ENCODE measurements around the gene ZC3H4.

- TF ChIP-seq FIP1L1 (IDR thresholded peaks at IDR 0.05; ENCODE audit: low read depth, low read length, poor library complexity, severe bottlenecking) (no peak), FOXM1 (IDR thresholded peaks at IDR 0.05; ENCODE audit: low read depth) (no peak), FOXM1 (CRISPR knock-in tag; IDR thresholded peaks at IDR 0.05; ENCODE audit: low read depth) (no peak), TCF7L2 (IDR thresholded peaks at IDR 0.05; ENCODE audit: low read depth, low read length) (no peak), STAT5A (IDR thresholded peaks at IDR 0.05; ENCODE audit: borderline replicate concordance, low read length) (no peak), GATA2 (CRISPR knock-in tag; IDR thresholded peaks at IDR 0.05) (no peak), EZH2 (IDR thresholded peaks at IDR 0.05; ENCODE audit: borderline replicate concordance, low read depth, low read length) (no peak)
Measured at GRCh38 chr19:47110521-47111005, 3.0 kb downstream of the ZC3H4 start.
